ENCODE measurements around the gene UNC119. TPM values are rescaled to one million over a fixed set of nuclear protein-coding genes. Genes with fewer than 3 reads are reported as not detected.

The UNC119 gene
- total RNA-seq, 1 donor from 2014 or later, result 66.2 TPM

DNA sequence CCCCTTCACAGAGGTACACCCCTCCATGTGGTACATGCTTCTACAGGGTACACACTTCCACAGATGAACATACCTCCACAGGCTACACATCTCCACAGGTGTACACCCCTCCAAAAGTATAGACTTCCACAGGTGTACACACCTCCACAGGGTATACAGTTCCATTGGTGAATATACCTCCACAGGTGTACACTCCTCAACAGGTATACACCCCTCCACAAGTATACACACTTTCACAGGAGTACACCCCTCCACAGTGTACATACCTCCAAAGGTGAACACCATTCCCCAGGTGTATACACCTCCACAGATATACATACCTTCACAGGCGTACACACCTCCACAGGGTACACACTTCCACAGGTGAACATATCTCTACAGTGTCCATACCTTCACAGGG is 36.9 kb downstream of the UNC119 start:
- Mint-ChIP-seq H3K27me3 (ENCODE audit: low read depth) (peaks cover 30% of the 10 kb centered on the region), H3K36me3 (no peaks in the 10 kb centered on the region), H3K4me3 (no peak overlapping the region), H3K4me1 (no peaks in the 10 kb centered on the region), H3K27ac (no peak overlapping the region), H3K9me3 (no peaks in the 10 kb centered on the region)
- TF ChIP-seq, protein P1, sequence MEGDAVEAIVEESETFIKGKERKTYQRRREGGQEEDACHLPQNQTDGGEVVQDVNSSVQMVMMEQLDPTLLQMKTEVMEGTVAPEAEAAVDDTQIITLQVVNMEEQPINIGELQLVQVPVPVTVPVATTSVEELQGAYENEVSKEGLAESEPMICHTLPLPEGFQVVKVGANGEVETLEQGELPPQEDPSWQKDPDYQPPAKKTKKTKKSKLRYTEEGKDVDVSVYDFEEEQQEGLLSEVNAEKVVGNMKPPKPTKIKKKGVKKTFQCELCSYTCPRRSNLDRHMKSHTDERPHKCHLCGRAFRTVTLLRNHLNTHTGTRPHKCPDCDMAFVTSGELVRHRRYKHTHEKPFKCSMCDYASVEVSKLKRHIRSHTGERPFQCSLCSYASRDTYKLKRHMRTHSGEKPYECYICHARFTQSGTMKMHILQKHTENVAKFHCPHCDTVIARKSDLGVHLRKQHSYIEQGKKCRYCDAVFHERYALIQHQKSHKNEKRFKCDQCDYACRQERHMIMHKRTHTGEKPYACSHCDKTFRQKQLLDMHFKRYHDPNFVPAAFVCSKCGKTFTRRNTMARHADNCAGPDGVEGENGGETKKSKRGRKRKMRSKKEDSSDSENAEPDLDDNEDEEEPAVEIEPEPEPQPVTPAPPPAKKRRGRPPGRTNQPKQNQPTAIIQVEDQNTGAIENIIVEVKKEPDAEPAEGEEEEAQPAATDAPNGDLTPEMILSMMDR (IDR thresholded peaks at IDR 0.05; ENCODE audit: unreplicated experiment), result no peak
- no peak for DNase-seq (ENCODE audit: low spot score in 2 of 2, unreplicated experiment in 2 of 2)

DNA sequence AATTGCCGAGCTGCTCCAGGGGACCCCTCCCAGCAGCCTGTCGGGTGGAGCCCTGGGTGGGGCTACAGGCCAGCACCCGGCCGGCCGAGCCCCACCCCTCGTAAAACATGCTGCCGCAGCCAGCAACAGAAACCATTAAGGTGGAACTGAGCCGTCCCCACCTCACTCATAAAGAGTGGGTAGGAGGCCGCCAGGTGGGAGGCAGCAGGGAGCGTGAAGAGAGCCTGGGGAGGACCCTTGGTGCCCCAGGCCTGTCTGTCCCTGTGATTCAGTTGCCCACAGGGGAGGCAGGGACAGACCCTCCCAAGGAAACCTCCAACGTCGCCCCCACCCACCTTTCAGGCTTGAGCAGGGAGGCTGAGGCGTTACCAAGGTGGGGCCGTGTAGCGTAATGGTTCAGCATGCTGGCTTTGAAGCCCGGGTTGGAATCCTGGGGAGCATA is 37.8 kb downstream of the UNC119 start:
- Mint-ChIP-seq H3K36me3 (no peaks in the 10 kb centered on the region), H3K27me3 (ENCODE audit: low read depth) (peaks cover 35% of the 10 kb centered on the region), H3K4me1 (no peaks in the 10 kb centered on the region), H3K9me3 (no peaks in the 10 kb centered on the region), H3K4me3 (no peak overlapping the region), H3K27ac (no peak overlapping the region)
- TF ChIP-seq, protein P1 (IDR thresholded peaks at IDR 0.05; ENCODE audit: unreplicated experiment), result no peak
- DNase-seq (ENCODE audit: low spot score in 2 of 2, unreplicated experiment in 2 of 2), result no peak

DNA sequence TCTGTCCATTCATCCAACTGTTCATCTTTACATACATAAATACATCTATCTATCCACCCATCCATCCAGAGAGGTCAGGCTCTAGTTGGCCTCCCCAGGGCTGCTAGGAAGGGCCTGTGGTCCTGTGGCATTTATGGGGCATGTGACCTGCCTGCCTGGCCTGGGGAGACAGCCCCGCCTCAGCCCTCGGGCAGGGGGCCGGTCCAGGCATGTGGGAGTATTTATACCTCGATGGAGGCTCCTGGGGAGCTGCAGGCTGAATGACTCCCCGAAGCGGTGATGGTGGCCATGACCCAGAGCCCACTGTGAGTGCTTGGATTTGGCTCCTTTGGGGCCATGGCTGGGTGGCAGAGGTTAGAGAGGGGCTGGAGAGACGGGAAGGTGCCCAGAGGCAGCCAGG is 38.9 kb downstream of the UNC119 start:
- H3K9me3 Mint-ChIP-seq, result no peaks in the 10 kb centered on the region
- H3K27me3 Mint-ChIP-seq (ENCODE audit: low read depth), result peaks cover 36% of the 10 kb centered on the region
- H3K27ac Mint-ChIP-seq, result no peak overlapping the region
- DNase-seq (ENCODE audit: low spot score in 2 of 2, unreplicated experiment in 2 of 2), result no peak
- no peaks in the 10 kb centered on the region for H3K36me3 Mint-ChIP-seq
- peaks cover under 1% of the 10 kb centered on the region for H3K4me1 Mint-ChIP-seq
- TF ChIP-seq, protein P1 (IDR thresholded peaks at IDR 0.05; ENCODE audit: unreplicated experiment), result no peak
- H3K4me3 Mint-ChIP-seq, result no peak overlapping the region

DNA sequence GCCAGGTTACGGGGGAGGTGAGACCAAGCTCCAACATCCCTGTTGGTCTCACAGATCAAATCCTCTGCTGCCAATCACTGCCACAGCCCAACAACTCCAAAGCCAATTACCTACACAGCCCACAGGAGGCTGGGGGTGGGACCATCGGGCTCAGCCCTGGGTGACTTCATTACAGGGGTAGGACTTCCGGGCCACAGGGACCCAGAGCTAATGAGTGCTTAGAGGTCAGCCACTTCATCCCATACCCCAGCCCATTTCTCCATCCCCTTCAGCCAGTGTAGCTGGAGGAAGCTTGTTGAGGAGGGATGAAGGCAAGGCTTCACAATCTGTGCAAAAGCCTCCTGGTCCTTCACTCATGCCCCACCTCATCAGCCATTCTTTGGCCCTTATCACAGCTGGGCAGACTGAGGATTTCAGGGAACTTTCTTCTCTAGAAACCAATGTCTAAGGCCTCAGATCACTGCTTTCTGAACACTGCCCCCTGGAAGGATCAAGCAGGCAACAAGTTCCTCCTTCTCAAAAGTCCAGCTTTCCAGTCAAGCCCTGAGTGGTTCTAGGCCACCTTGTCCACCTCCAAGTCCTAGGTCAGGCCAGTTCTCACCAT is 40.5 kb downstream of the UNC119 start:
- no peaks in the 10 kb centered on the region for H3K9me3 Mint-ChIP-seq
- no peak for DNase-seq (ENCODE audit: low spot score in 2 of 2, unreplicated experiment in 2 of 2)
- no peak overlapping the region for H3K27ac Mint-ChIP-seq
- peaks cover 39% of the 10 kb centered on the region for H3K27me3 Mint-ChIP-seq (ENCODE audit: low read depth)
- H3K36me3 Mint-ChIP-seq, result no peaks in the 10 kb centered on the region
- H3K4me1 Mint-ChIP-seq, result peaks cover 10% of the 10 kb centered on the region
- TF ChIP-seq, protein P1 (IDR thresholded peaks at IDR 0.05; ENCODE audit: unreplicated experiment), result no peak
- H3K4me3 Mint-ChIP-seq, result no peak overlapping the region

DNA sequence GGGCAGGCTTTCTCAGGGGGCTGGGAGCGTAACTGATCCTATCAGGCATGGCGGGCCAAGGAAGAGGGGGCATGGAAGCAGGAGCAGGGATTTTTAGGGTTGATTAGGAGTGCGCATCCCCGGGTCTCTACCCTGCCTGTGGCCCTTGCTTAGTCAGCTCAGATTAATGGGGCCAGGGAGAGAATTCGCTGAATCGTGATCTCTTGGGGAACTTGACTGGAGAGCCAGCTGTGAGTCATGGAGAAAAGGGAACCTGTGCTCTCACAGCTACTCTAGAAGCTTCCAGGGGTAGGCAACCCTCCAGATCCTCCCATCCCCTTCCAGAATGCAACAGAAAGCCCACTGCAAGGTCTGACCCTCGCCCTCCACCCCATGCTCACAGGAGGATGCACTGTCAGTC is 42.6 kb downstream of the UNC119 start:
- H3K4me3 Mint-ChIP-seq, result no peak overlapping the region
- no peak for DNase-seq (ENCODE audit: low spot score in 2 of 2, unreplicated experiment in 2 of 2)
- TF ChIP-seq, protein P1 (IDR thresholded peaks at IDR 0.05; ENCODE audit: unreplicated experiment), result no peak
- H3K27ac Mint-ChIP-seq, result no peak overlapping the region
- H3K4me1 Mint-ChIP-seq, result peaks cover 16% of the 10 kb centered on the region
- H3K9me3 Mint-ChIP-seq, result no peaks in the 10 kb centered on the region
- no peaks in the 10 kb centered on the region for H3K36me3 Mint-ChIP-seq
- H3K27me3 Mint-ChIP-seq (ENCODE audit: low read depth), result peaks cover 39% of the 10 kb centered on the region

Measured in mesothelial cell of epicardium (in vitro differentiated cells).